Middle frontal gyrus (tissue), 1 donor: ENCODE data around the gene LAMB3.

Experiments
- DNase-seq: peaks from one replicate; pipeline ENCODE4 v3.0.0-alpha.2; 2015; ENCODE audit warnings: low spot score; ENCODE audit errors: extremely low spot score

Gene LAMB3

DNA sequence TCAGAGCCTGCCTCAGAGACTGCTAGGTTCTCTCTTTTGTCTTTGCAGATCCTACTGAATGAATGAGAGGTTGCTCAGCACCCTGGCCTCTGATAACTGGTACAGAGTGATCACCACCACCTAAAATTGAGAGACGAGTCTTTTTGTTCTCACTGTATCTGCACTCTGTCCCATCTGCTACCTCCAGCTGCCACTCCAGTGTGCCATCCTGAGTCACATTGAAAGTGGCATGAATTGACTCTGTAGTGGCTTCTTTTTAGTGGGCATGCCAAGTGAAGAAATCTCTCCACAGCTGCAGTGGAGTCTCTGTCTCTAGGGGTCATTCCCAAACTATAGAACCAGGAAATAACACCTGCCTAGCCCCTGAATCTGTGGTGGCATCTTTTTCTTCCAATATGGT, 54.0 kb downstream of the LAMB3 start:
- no peak for DNase-seq

DNA sequence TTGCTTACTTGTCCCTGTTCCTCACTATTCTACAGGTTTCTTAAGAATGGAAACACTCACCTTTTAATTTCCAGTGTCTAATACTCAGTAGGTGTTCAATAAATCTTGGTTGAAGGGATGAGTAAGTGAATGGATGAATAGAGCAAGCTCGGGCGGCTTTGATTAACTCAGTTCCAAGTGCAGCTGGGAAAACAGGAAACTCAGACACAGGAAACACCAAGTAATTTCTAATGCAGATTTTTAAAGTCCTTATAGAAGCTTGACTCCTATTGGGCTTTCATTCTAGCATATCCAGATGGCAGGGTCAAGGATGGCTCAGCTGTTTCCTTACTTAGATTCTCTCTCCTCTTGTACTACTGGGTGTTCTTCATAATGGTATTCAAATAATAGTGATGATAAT, 54.7 kb downstream of the LAMB3 start:
- no peak for DNase-seq

DNA sequence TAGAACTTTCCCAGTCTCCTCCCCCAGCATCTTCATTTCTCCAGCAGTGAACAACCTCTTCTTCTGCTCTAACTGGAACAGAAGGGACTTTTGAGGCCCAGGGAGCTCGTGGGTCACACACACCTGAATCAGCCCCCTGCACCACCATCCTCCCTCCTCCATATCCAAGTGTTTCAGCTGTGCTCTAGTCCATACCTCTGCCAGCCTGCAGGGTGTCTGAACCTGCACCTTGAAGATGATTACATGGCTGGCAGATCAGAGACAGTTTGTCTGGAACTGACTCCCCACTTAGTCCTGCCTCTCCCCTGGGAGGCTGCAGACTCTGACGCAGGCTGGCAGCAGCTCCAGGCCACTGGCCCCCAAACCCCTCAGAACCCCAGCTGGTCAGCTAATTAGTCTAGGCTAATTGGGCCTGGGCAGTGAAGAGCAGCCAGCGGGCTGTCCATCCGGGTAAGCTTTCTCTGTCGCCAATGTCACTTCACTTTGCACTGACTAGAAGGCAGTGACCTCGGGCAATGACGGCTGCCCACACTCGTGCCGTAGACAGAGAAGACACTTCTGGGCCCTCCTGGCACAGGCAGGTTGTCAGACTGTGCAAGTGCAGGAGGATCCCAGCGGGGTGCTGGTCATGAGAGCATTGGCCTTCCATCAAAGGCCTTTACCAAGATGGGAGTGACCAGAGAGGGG, 56.5 kb downstream of the LAMB3 start:
- no peak for DNase-seq

DNA sequence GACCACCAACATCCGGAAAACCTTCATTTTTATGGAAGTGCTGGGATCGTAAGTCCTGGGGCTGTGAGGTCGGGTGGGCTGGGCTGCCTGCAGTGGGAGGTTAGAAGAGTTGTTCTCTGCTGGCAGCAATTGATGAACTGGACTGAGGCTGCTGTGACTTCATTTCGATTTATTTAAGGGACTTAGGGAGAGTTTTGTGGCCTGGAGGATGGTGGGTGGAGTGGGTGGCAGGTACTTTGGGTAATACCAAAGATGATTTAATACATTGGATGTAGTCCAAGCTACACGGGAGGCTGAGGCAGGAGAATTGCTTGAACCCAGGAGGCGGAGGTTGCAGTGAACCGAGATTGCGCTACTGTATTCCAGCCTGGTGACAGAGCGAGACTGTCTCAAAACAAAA, 57.2 kb downstream of the LAMB3 start:
- DNase-seq: no peak

DNA sequence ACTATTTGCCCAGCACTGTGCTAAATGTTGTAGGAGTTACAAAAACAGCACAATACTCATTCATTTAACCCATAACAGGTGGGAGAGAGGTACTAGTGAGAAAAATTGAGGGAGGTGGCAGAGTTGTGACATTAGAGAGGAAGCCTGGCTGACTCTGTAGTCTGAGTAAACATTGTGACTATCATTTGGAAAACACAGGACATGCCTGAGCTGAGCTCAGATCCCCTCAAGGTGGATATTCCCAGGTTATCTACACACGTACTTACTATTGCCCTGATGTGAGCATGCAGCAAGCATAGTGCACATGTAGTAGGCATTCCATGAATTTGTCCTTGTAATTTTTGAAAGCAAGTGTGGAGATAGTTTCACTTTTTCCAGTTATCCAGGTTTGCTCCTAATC, 57.8 kb downstream of the LAMB3 start:
- no peak for DNase-seq

DNA sequence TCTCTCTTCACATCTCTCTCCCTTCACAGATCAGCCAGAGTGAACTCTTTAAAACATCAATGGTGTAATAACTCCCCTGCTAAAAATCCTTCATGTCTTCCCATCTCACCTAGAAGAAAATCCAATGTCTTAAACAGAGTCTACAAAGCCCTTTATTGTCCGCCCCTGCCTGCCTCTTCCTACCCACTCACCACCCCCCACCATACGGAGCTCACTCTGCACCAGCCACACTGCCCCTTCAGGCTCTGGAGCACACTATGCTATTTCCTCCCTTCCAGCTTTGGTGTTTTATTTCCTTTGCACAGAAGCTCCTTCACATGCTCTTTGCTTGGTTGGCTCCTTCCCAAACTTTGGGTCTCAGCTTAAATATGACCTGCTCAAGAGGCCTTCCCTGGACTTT, 58.5 kb downstream of the LAMB3 start:
- no peak for DNase-seq

DNA sequence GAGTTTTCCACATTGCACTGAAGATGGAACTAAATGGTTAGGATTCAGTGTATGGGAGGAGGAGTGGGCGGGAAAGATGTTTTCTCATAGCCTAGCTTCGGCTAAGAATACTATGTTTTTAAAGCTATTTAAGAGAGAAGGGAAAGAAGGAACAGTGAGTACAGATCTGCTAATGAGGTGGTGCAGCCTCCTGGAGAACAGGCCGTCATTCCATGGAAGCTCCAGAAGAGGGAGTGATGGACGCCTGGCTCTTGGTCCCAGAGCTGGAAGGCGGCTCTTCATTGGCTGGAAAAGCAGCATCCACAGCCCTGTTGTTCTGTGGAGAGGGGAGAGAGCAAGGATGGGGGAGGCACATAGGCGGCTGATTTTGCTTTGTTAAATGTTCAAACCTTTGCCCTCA, 61.8 kb downstream of the LAMB3 start:
- DNase-seq: peak; percentile 41

DNA sequence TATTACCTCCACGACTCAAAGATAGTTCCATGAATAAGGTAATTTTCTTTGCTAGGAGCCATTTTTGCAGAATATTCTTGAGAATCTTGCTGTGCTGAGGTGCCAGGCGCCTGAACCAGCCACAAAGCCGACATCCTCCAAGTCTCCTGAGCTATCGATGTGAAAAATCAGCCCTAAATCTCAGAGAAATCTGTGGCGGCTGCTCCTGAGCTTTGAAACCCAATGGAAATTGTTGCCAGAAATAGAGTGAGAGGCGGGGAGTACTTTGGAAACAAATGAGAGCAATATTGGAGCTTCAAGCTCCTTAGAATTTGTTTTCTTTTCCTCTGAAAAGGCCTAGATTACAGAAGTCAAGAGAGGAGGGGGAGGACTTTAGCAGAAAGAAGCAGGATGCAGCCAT, 62.4 kb downstream of the LAMB3 start:
- DNase-seq: peak; percentile 37

DNA sequence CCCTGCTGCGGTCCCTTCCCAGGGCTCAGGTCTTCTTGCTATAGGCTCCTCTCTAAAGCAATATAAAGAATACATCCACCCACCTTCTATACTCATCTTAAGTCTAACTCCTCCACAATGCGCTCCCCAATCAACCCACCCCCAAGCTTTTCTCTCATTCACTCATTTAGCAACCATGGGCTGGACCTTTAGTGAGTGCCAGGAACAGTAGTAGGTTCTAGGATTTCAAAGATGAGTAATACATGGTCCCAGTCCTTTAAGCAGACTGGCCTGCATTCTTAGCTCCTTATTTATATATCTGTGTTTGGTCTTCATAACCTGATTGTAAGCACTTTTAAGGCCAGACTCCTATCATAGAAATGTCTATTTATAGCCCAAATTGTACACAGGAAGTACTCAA, 62.8 kb downstream of the LAMB3 start:
- DNase-seq: no peak

DNA sequence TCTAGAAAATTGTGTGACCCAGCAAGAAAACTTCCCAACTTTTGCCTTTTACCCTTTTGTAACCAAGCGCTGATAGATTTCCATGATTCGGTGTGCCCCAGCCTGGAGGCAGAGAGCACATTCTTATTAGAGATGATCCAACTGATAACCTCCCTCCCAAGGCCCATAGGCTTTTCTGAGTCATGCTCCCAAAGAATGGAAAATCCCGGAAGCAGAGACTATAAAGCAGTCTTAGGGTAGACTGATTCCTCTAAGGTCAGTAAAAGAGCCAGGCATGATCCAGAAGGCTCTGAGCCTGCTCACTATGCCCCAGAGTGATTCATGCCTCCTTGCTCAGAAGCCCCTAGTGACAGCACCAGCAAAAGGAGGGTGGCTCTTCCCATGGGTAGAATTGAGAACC, 64.4 kb downstream of the LAMB3 start:
- no peak for DNase-seq

DNA sequence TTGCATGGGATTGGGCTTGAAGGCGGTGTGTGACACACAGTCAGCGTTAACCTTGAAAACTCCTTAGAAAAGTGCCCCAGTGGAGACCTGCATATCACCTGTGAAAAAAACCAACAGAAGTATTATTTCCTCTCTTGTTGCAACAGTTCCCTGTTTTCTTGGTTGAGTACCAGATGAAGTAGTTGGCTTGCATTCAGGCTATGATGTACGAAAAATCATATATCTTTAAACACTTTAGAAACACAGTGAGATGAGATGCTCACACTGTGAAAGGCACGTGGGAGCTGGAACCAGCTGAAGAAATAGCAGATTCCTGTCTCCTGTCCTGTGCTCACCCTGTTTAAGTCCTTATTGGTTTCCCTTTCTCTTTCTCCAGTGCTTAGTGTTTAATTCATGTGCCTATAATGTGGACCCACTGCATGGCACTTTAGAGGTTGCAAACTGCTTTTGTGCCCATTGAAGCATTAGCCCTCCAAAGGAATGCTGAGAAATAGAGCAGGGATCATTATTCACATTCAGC, 65.9 kb downstream of the LAMB3 start:
- DNase-seq: no peak

DNA sequence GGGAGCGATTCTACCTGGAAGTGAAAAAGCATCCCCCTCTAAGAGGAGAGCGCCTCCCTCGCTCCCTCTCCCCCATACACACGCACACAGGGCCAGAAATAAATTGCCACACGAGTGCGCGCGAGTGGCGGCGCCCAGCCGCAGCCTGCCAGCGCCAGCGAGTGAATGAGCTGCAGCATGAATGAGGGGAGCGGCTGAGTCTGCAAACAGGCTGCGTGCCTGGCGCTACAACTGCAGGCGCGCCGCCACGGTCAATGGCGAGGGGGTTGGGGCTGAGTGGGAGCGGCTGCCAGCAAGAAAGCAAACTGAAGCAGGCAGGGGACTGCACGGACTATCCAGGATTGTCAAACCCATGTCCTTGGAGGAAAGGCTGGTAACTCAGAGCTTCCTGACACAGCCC, 66.6 kb downstream of the LAMB3 start:
- DNase-seq: peak; percentile 72

DNA sequence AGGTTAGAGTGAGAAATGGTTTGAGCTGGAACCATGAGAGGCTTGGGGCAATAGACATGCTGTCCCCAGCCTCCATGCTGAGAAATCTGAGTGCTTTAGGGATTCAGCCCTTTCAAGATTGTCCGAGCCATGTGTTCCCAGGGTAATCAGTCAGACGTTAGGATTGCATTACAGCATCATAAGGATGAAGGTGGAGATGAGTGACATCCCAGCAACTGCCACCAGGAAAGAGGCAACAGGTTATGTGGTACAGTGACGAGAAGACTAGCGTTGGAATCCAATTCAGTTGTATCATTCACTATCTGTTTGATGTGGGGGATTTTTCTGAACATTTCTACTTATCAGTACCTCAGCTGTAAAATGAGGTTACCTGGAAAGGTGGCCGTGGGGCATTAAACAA, 67.0 kb downstream of the LAMB3 start:
- DNase-seq: no peak

DNA sequence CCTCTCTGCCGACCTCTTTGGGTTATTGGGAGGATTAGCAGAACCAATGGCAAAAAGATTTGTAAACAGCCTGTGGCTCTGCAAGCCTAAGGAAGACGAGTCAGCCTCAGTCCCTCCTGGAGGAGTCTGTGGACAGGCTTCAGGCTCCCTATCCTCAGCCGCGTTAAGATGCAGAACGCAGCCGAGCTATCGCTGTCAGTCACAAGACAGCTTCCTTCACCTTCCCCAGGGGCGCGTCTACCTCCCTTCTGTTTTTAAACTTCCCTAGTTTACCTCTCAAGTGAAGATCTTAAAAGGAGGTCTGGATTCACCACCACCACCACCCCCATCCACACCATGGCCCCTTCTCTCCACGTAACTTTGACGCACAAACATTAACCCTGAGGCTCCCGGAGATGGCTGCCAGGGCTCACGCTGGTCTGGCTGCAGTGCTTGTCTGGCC, 68.0 kb downstream of the LAMB3 start:
- DNase-seq: no peak

DNA sequence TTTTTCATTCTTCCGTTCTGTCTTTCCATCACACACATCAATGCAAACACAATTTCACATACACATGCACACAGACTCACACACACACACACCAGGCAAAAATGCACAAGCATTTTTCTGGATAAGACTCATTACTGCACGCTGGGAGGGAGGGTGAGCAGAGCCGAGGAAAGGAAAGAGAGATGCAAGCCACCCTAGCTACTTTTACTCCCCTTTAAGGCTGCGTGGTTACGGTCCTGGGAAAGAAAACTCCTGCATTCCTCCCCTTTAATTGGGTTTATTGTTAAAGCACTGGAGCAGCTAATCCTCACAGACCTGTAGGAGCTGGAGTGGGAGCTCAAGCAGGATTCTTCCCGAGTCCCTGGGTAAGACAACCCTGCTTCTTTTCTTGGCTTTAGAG, 68.8 kb downstream of the LAMB3 start, which contains the start of gene CAMK1G:
Gene CAMK1G (plus strand): TSS at position 307 of the 400 bp plus-strand sequence. CDS start 11,270 bp downstream, outside the sequence.
- DNase-seq: peak; percentile 59

DNA sequence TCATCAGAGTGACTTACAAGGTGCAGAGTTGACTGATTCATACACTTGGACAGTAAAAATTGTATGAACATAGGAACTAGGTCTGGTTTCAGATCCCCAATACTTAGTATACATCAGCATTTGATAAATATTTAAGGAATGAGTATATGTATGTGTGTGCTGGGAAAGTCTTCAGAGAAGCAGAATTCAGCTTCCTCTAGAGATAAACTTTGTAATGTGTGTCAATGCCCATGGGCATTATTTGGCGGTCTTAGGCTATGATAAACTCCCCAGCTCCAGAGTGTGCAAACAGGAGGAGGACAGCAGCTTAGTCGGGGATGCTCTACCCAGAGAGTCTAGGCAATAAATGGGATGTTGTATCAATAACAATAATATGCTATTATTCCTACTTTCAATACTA, 71.6 kb downstream of the LAMB3 start:
- no peak for DNase-seq

DNA sequence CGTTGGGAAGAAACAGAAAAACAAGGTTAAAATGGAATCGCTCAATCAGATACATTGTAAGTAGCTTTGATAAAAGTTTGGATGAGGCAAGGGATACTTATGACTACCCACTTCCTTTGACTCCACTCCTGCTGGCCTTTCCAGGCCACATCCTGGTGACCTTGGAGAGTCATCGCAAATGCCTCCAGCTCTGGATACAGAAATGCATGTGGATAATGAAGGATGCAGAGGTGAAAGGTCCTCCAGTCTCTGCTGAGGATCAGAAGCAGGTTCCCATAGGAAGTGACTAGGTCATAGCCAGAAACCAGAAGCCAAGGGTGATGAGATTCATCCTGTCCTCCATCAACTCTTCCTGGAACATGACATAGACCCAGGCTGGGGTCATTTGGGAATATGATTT, 74.9 kb downstream of the LAMB3 start:
- DNase-seq: no peak

DNA sequence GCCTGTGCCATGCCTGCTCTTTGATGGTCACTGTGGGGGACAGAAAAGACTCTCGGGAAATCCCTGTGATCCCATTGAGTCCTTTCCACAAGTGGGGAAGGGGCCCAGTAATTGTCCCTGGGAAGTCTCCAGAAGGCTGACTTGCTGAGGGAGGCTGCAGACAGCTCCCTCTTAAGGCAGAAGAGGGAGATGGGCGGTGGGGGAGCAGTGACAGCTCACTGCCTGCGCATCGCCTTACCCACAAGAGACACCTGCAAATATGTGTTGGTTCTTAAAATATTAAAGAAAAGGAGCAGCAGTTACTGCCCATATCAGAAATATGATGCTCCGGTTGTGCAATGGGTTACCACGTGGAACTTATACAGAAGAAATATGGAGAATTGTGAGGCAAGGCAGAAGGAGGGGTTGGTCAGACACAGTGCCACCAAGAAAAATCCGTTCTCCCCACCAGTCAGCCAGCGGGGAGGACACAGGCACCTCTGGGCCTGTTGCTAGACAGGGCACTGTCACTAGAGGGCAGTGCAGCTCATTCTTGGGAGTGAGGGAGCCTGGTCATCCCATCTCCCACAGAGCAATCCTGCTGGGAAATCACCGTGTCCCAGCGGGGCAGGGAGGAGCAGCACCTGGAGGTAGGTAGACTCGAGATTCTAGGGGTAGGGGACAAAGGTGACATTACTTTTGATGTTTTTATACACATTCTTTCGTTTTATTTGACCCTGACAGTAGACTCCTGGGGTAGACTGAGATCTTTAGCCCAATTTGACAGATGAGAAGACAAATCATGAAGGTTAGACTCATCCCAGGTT, 75.6 kb downstream of the LAMB3 start:
- DNase-seq: peak; percentile 87

DNA sequence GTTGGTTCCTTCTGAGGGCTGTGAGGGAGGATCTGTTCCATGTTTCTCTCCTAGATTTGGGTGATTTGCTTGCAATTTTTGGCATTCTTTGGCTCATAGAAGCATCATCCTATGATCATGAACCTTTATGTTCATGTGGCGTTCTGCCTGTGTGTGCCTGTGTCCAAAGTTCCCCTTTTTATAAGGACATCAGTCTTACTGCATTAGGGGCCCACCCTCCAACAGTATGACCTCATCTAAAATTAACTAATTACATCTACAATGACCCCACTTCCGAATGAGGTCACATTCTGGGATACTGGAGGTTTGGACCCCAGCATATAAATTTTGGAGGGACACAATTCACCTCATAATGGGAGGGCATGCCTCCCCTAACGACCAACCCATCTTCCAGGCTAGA, 81.5 kb downstream of the LAMB3 start:
- no peak for DNase-seq

DNA sequence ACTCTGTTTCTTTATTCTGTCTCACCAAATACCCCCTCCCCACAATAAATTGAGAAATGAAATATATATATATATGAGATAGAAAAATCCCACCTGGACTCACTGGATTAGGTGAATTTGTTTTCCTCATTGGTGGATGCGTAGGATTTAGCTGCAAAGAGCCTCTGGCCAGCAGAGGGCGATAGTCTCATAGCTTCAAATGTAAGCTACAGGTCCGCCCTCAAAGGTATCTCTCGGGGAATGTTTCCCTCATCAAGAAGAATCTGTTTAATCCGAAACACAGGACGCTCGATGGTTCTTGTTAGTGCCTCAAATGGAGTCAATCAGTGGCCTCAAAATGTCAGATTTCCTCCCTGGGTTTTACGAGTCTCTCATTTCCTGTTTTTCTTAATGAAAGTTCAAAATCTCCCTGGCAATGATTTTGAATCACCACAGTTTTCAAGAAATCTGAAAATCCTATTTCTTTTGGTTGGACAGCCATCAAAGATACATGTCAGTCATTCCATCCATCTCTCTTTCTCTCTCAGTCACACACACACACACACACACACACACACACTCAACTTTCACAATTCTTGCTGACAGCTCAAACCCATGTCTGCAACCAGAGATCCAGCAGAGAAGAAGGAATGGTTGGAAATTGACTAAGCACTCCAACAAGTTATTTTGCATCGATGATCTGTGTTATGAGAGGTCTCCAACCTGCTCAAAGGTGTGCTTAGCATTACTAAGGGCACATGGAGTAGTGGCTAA, 82.6 kb downstream of the LAMB3 start:
- peak; percentile 73 for DNase-seq

DNA sequence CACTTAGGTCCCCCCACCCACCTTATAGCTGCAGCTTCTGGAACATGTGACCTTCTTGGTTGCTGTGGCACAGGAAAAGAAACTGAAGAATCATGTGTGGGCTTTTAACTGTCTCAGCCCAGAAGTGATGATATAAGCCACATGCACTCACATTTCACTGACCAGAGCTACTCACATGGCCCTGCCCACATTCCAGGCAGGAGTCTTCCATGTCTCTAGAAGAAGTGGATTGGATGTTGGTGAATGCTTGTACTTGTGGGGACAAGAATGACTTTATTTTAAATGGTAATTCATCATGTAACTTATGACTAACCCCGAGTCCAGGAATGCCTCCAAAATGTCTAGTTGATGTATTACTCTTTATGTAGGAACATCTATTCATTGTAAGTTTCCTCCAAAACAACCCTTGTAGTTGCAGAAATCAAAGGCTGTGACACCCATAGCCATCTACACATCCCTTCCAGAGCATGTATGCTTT, 84.5 kb downstream of the LAMB3 start:
- DNase-seq: no peak
